Measurements from ENCODE around the gene UBE2I. TPM values are rescaled to one million over a fixed set of nuclear protein-coding genes. Genes with fewer than 3 reads are reported as not detected.

UBE2I gene
- total RNA-seq, 1 experiment from 2014 or later = 212 TPM

DNA sequence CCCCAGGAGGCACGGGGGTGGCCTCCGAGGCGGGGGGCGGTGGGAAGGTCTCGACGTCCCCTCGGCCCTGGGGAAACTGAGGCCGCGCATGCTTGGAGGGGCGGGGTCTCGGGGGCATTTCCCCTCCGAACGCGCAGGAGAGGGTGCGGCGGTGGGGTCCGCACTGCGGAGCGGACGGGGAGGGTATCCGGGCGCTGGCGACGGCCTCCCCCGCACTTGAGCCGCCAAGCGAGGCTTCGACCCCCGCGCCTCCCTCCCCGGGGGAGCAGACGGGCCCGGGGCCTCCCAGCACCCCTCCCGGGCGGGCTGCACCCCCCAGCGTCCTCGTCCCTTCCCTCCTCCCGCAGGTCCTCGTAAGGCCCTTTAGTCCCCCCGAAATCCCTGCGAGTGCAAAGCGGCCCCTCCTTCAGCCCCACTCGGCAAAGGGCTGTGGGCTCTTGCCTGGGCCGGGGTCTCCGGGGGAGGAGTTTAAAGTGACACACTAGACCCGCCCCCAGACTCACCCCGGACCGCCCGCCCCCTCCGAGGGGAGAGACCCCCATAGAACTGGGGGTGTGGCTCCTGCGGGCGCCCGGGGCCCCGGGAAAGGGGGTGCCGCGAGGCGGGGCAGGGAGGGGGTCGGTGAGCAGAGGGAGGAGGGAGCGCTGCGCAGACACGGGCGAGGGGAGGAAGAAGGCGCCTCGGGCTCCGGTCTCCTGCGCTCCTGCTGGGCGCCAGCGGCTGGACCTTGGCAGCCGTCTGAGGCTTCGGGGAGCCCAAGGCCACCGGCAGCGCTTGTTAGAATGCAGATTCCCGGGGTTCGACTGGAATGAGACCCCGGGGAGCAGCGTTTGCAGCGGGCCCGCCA lies 24.6 kb downstream of the UBE2I start:
- no peak for ATAC-seq
- TF ChIP-seq POLR2AphosphoS5 (IDR thresholded peaks at IDR 0.05; ENCODE audit: low read depth, low read length) = no peak
- TF ChIP-seq, protein P1, sequence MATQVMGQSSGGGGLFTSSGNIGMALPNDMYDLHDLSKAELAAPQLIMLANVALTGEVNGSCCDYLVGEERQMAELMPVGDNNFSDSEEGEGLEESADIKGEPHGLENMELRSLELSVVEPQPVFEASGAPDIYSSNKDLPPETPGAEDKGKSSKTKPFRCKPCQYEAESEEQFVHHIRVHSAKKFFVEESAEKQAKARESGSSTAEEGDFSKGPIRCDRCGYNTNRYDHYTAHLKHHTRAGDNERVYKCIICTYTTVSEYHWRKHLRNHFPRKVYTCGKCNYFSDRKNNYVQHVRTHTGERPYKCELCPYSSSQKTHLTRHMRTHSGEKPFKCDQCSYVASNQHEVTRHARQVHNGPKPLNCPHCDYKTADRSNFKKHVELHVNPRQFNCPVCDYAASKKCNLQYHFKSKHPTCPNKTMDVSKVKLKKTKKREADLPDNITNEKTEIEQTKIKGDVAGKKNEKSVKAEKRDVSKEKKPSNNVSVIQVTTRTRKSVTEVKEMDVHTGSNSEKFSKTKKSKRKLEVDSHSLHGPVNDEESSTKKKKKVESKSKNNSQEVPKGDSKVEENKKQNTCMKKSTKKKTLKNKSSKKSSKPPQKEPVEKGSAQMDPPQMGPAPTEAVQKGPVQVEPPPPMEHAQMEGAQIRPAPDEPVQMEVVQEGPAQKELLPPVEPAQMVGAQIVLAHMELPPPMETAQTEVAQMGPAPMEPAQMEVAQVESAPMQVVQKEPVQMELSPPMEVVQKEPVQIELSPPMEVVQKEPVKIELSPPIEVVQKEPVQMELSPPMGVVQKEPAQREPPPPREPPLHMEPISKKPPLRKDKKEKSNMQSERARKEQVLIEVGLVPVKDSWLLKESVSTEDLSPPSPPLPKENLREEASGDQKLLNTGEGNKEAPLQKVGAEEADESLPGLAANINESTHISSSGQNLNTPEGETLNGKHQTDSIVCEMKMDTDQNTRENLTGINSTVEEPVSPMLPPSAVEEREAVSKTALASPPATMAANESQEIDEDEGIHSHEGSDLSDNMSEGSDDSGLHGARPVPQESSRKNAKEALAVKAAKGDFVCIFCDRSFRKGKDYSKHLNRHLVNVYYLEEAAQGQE (IDR thresholded peaks at IDR 0.05; ENCODE audit: low read depth) = no peak
- no peak for TF ChIP-seq SIN3A (IDR thresholded peaks at IDR 0.05; ENCODE audit: low read depth)
- TF ChIP-seq, protein P2, sequence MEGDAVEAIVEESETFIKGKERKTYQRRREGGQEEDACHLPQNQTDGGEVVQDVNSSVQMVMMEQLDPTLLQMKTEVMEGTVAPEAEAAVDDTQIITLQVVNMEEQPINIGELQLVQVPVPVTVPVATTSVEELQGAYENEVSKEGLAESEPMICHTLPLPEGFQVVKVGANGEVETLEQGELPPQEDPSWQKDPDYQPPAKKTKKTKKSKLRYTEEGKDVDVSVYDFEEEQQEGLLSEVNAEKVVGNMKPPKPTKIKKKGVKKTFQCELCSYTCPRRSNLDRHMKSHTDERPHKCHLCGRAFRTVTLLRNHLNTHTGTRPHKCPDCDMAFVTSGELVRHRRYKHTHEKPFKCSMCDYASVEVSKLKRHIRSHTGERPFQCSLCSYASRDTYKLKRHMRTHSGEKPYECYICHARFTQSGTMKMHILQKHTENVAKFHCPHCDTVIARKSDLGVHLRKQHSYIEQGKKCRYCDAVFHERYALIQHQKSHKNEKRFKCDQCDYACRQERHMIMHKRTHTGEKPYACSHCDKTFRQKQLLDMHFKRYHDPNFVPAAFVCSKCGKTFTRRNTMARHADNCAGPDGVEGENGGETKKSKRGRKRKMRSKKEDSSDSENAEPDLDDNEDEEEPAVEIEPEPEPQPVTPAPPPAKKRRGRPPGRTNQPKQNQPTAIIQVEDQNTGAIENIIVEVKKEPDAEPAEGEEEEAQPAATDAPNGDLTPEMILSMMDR (IDR thresholded peaks at IDR 0.05 in 2 of 3, conservative IDR thresholded peaks at IDR 0.05 in 1 of 3; ENCODE audit: borderline replicate concordance in 1 of 3, insufficient read depth in 1 of 3, low read depth in 2 of 3, low read length in 2 of 3) = no peak
- TF ChIP-seq, protein P3, sequence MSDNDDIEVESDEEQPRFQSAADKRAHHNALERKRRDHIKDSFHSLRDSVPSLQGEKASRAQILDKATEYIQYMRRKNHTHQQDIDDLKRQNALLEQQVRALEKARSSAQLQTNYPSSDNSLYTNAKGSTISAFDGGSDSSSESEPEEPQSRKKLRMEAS (IDR thresholded peaks at IDR 0.05) = no peak
- no peak for TF ChIP-seq TCF7L2 (IDR thresholded peaks at IDR 0.05; ENCODE audit: borderline replicate concordance, extremely low read depth, insufficient read depth, insufficient read length)
- TF ChIP-seq JUND (IDR thresholded peaks at IDR 0.05) = no peak
- TF ChIP-seq SRF (IDR thresholded peaks at IDR 0.05; ENCODE audit: low read depth) = no peak
- no peak for TF ChIP-seq CBX3 (IDR thresholded peaks at IDR 0.05; ENCODE audit: low read depth)
- no peak for TF ChIP-seq CEBPB (IDR thresholded peaks at IDR 0.05; ENCODE audit: low read depth)
- no peak for TF ChIP-seq ZNF274 (IDR thresholded peaks at IDR 0.05; ENCODE audit: low read depth, low read length)
- TF ChIP-seq EGR1 (IDR thresholded peaks at IDR 0.05; ENCODE audit: low read depth) = no peak
- no peak for TF ChIP-seq EZH2 (IDR thresholded peaks at IDR 0.05)
- no peak for TF ChIP-seq EZH2phosphoT487 (IDR thresholded peaks at IDR 0.05; ENCODE audit: borderline replicate concordance)
- TF ChIP-seq, protein P4, sequence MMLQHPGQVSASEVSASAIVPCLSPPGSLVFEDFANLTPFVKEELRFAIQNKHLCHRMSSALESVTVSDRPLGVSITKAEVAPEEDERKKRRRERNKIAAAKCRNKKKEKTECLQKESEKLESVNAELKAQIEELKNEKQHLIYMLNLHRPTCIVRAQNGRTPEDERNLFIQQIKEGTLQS (IDR thresholded peaks at IDR 0.05) = no peak
- no peak for TF ChIP-seq RAD21 (IDR thresholded peaks at IDR 0.05; ENCODE audit: low read depth)
- TF ChIP-seq FOSL1 (IDR thresholded peaks at IDR 0.05; ENCODE audit: low read depth) = no peak
- no peak for TF ChIP-seq SP1 (IDR thresholded peaks at IDR 0.05; ENCODE audit: low read depth)
- TF ChIP-seq, protein P5, sequence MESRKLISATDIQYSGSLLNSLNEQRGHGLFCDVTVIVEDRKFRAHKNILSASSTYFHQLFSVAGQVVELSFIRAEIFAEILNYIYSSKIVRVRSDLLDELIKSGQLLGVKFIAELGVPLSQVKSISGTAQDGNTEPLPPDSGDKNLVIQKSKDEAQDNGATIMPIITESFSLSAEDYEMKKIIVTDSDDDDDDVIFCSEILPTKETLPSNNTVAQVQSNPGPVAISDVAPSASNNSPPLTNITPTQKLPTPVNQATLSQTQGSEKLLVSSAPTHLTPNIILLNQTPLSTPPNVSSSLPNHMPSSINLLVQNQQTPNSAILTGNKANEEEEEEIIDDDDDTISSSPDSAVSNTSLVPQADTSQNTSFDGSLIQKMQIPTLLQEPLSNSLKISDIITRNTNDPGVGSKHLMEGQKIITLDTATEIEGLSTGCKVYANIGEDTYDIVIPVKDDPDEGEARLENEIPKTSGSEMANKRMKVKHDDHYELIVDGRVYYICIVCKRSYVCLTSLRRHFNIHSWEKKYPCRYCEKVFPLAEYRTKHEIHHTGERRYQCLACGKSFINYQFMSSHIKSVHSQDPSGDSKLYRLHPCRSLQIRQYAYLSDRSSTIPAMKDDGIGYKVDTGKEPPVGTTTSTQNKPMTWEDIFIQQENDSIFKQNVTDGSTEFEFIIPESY (IDR thresholded peaks at IDR 0.05; ENCODE audit: extremely low read depth, insufficient replicate concordance, low read length) = no peak
- no peak for DNase-seq (ENCODE audit: low read depth, low spot score)
- no peaks in the 10 kb centered on the region for H3K79me2 ChIP-seq (ENCODE audit: insufficient read depth, low read length)
- intact Hi-C loops (cut with micrococcal nuclease) = no loop called here
- H3K9me2 ChIP-seq (ENCODE audit: insufficient read depth) = no peaks in the 10 kb centered on the region
- BruUV-seq (replicated peaks) = no TSS peak
- CTCF ChIA-PET = no interaction called here
- H3K9ac ChIP-seq (ENCODE audit: low read length) = peak overlapping the region; percentile 67
- RAD21 ChIA-PET (ENCODE audit: low non-redundant PET in 1 of 2, low total read pairs in 2 of 2, uncharacterized antibody in 2 of 2, unreplicated experiment in 2 of 2) = no interaction called here
- H3K27me3 ChIP-seq (ENCODE audit: insufficient read depth, low read length) = no peaks in the 10 kb centered on the region
- H3K36me3 ChIP-seq (ENCODE audit: control insufficient read depth in 1 of 2, insufficient read depth in 2 of 2, low read length in 2 of 2) = no peaks in the 10 kb centered on the region
- H3K4me2 ChIP-seq (ENCODE audit: low read length) = peak overlapping the region; percentile 87
- POLR2A ChIA-PET = interaction anchor here (0.5 to 1.0 kb wide), 3 partner anchors 9 to 614 kb away, joined by 3 to 10 read pairs (median 4); no protein-coding TSS in a partner anchor
- H3K9me3 ChIP-seq (ENCODE audit: control insufficient read depth in 1 of 2, insufficient read depth in 1 of 2, low read depth in 1 of 2, low read length in 2 of 2) = no peaks in the 10 kb centered on the region; a peak in 1 of 4 replicates
- peak overlapping the region; percentile 52 to 72 for H3K4me3 ChIP-seq (replicated peaks in 1 of 2; ENCODE audit: low read depth in 1 of 2, low read length in 2 of 2)
- no peak overlapping the region for H2AFZ ChIP-seq (ENCODE audit: low read depth, low read length, poor library complexity, severe bottlenecking)
- no peaks in the 10 kb centered on the region for H4K20me1 ChIP-seq (ENCODE audit: insufficient read depth)
- peak overlapping the region; percentile 67; the same call in 1 of the 2 replicates for H3K27ac ChIP-seq (ENCODE audit: low read depth, low read length)
- H3K4me1 ChIP-seq (ENCODE audit: control insufficient read depth in 1 of 2, insufficient read depth in 2 of 2, low read length in 2 of 2) = peaks cover 17 to 34% of the 10 kb centered on the region in 2 experiments; a peak in 3 of 4 replicates

All from HCT116 (cell line).